Measurements from ENCODE around the gene ADARB2.
"Not testable (repeated sequence)": the region's sequence is repeated elsewhere in the genome, so short reads cannot be mapped to it uniquely, and the experiment has no call there.

Gene ADARB2

GRCh38 chr10:1360011-1360557, 377.2 kb downstream of the ADARB2 start:
- DNase-seq = no peak

DNA sequence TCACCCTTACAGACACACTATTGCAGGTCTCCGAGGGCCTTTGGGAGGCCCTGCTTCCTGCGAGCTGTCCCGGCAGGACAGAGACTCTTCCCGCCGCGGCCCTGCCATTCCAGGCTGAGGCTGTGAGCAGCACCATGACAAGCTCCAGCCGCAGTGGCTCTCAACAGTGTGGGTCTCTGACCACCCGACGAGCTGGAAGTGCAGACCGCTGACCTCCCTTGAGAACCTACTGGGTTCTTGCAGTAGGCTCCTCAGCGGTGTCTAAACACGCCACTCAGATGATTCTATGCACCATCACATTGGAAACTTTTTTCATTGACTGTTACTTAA, 377.7 kb downstream of the ADARB2 start:
- no peak for DNase-seq

GRCh38 chr10:1358860-1359625, 378.3 kb downstream of the ADARB2 start:
- DNase-seq = no peak

GRCh38 chr10:1358147-1358546, 379.2 kb downstream of the ADARB2 start:
- DNase-seq = no peak

GRCh38 chr10:1356349-1356748, 381.0 kb downstream of the ADARB2 start:
- DNase-seq = no peak

DNA sequence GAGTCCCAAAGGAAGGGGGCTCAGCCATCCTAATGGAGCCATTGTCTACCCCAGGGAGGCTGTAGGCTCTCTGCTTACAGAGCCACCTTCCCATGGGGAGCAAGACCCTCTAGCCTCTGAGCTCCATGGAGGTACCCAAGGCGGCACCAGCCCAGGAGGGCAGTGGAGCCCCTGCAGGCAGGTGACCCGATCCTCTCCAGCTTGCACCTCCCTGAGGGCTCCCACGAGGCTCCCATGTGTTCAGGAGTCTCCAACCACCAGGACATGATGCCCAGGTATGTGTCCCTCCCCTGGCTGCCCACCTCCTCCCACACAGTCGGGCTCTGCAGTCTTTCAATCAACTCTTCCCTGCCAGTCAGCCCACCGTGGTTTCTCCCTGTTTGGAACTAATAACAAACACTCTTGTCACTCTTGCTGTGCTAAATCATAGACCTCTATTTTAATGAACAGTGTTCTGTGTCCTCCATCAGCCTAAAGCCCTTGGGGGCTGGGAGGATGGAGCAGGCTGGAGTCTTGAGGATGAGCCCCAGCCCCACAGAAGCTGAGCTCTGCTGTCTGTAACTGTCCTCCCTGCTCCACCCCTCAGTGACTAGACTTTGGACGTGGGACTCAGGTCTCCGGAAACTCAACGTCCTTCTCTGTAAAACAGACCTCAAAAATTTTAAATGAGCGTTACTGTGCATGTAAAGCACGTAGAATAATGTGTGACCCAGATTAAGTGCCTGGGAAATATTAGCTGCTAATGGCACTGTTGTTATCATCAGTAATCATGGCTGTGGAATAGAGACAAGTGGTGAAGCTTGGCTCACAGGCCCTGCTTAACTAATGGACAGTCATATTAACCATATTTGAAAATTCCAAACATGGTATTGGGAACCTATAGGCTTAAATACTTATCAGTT, 382.3 kb downstream of the ADARB2 start:
- DNase-seq = no peak

DNA sequence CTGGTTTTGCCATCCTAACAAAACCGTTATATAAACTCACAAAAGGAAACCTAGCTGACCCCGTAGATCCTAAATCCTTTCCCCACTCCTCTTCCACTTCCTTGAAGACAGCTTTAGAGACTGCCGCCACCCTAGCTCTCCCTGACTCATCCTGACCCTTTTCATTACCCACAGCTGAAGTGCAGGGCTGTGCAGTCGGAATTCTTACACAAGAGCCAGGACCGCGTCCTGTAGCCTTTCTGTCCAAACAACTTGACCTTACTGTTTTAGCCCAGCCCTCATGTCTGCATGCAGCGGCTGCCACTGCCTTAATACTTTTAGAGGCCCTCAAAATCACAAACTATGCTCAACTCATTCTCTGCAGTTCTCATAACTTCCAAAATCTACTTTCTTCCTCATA, 385.0 kb downstream of the ADARB2 start:
- DNase-seq = not testable (repeated sequence)

DNA sequence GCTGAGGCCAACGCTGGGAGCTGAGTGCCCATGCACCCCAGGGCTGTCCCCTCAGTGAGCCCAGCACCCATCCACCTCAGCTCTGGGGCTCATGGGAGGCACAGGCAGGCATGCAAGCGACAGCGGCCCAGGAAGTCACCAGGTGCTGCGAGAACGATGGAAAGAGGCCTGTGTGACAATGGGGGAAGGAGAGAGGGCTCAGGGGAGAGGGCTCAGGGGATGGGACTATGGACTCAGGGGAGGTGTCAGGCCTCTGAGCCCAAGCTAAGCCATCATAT, 388.6 kb downstream of the ADARB2 start:
- DNase-seq = no peak

- no peak for DNase-seq
Observed at GRCh38 chr10:1347962-1348772, 389.2 kb downstream of the ADARB2 start.

DNA sequence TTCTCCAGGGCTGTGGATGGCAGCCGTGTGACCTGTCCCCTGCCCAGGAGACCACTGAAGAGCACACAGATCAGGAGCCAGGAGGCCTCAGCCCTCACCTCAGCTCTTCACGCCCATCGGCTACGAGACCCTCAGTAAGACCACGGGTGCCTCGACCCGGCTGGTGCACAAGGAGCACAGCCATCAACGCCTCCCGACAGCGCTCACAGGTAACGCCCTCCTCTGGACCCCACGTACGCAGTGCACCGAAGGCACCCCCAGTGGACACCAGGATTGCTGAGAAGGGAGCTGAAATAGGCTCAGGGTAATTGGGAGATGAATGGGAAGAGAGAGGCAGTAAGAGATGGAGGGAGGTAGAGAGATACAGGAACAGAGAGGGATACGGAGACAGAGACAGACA, 389.8 kb downstream of the ADARB2 start:
- DNase-seq = no peak

GRCh38 chr10:1346201-1346600, 391.1 kb downstream of the ADARB2 start:
- no peak for DNase-seq

DNA sequence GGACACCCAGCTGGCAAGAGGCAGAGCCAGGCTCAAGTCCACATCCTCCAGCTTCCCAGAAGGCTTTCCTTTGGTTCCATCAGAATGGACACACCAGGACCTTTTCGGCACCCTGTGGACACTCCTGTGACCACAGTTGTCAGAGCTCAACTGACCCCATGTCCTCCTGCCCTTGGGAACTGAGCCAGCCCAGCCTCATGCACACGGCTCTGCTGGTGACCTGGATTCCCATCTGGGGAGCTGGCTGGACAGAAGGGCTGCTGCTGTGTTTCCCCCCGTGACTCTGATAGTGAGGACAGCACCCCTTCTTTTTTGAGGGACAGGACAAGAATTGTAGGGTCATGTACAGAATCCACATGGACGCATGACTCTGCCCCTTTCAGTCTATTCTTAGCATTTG, 392.0 kb downstream of the ADARB2 start:
- DNase-seq = no peak

- DNase-seq = no peak
Observed at GRCh38 chr10:1344846-1345245, 392.5 kb downstream of the ADARB2 start.

GRCh38 chr10:1344408-1344807, 392.9 kb downstream of the ADARB2 start:
- DNase-seq = no peak

DNA sequence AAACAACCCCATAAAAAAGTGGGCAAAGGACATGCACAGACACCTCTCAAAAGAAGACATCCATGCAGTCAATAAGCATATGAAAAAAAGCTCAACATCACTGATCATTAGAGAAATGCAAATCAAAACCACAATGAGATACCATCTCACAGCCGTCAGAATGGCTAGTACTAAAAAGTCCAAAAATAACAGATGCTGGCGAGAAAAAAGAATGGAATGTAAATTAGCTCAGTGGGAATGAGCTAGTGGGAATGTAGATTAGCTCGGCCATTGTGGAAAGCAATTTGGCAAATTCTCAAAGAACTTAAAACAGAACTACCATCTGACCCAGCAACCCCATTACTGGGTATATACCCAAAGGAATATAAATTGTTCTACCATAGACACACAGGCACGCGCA, 394.1 kb downstream of the ADARB2 start:
- no peak for DNase-seq

- DNase-seq = not testable (repeated sequence)
Observed at GRCh38 chr10:1341052-1341451, 396.3 kb downstream of the ADARB2 start.

GRCh38 chr10:1339396-1339795, 397.9 kb downstream of the ADARB2 start:
- no peak for DNase-seq

- DNase-seq = no peak
Observed at GRCh38 chr10:1335642-1336041, 401.7 kb downstream of the ADARB2 start.

DNA sequence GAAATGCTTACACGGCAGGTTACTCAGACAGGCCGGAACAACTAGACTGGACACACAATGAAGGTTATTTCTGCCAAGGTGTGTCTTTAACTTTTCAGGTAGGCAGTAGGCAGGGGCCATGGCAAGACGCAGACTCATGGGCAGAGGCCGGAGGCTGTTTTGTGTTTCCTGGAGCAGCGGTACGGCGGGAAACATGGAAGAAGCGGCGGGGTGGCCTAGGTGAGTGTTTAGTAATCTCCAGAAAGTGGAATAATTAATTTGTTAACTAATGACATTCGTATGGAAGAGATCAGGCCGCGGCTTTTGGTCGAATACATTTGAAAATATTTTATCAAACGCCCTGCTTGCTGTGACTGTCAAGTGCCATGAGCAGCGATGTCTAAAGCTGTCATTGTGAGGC, 403.3 kb downstream of the ADARB2 start:
- DNase-seq = no peak

DNA sequence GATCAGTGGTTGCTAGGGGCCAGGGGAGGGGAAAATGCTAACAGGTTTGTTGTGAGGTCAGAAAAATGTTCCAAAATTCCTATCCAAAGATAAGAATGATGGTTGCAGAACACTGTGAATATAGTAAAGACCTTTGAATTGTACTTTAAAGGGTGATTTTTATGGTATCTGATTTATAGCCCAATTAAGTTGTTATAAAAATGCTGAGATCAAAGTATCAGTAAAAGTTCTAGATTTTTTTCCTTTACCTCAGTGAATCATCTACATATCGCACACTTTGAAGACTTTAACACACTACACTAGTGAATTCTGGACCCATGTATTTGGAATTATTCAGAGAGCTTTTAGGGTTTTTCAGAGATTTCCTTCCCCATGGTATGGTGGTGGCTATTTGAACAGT, 405.8 kb downstream of the ADARB2 start:
- no peak for DNase-seq

DNA sequence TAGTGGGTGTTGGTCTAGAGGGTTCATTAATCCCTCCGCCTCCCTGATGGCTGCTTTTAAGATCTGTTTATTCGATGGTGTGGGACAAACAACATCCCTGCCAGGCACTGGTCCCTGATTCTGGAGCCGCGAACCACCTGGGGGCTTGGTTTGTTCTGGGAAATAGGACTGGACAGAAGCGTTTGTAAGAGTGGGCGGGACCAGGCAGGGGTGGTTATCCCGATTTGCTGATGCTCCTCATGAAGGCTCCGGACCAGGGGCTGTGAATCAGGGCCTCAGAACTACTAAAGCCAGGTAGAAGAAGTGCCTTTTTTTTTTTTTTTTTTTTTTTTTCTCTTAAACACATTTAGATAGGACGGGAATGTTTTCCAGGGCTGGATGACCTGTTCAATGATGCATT, 407.7 kb downstream of the ADARB2 start:
- no peak for DNase-seq

DNA sequence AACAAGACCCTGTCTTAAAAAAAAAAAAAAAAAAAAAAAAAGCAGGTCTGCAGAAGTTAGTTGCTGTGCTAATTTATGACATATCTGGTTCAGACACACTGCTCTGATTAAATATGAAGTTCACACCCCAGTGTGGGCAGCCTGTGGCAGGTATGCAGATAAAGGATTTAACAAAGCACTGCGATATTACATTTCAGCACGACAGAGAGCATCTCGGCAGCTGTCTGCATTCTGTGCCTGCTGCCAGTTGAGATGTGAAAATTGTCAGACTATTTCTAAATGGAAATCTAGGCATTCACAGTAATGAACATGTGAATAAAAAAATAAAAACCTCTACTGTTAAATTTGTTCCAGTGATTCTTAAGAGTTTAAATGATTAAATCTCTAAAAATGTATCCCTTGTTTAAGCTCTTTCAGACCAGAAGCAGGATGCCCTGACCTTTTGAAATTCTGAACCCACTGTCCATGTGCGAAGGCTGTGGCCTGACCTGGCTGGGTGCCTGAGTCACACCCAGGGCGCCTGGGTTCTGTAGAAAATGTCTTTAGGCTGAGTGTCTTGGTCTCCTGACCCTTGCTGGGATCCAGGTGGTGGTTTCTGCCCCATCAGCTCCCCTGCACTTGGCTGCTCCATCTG, 408.2 kb downstream of the ADARB2 start:
- no peak for DNase-seq

All from hippocampal formation (tissue), 2 donors.